Right cardiac atrium (tissue), 5 donors: Measurements from ENCODE around the gene ZNF112. TPM values are rescaled to one million over a fixed set of nuclear protein-coding genes. Genes with fewer than 3 reads are reported as not detected.

ENCODE experiments used
- ATAC-seq, 2 donors: fragments of 200-7000 bp; cut with Tn5 transposase; one replicate each; pipeline versions ENCODE4 v1.8.0 to v1.9.1; 2020; ENCODE audit warnings: moderate library complexity in 2 of 2, mild to moderate bottlenecking in 1 of 2
- DNase-seq, 3 donors: peaks; one replicate each; pipeline ENCODE4 v3.0.0-alpha.2; 2020
- H3K27ac ChIP-seq: one replicate; pipeline ENCODE4 v1.5.1; 2013; ENCODE audit warnings: mild to moderate bottlenecking, low read length, control low read depth, moderate library complexity
- H3K27me3 ChIP-seq: one replicate; pipeline ENCODE4 v1.6.1; 2013; ENCODE audit not compliant: control insufficient read depth, insufficient read depth
- H3K4me1 ChIP-seq: one replicate; pipeline ENCODE4 v1.6.1; 2013; ENCODE audit warnings: low read length; ENCODE audit not compliant: control insufficient read depth, insufficient read depth
- H3K4me3 ChIP-seq: one replicate; pipeline ENCODE4 v1.5.1; 2013; ENCODE audit warnings: low read length, control low read depth
- H3K9me3 ChIP-seq: one replicate; pipeline ENCODE4 v1.6.1; 2013; ENCODE audit warnings: low read length; ENCODE audit not compliant: control insufficient read depth
- WGBS: extraction: QIAGEN DNeasy Blood & Tissue Kit; methylation state at CpG from one replicate; pipeline ENCODE4 v1.1.7; 2013; 5-methylcytosine and 5-hydroxymethylcytosine counted together
- intact Hi-C, 4 donors: fragments of 100-400 bp; cut with DNase I; formaldehyde crosslinking; loops; one replicate each; pipeline versions ENCODE4 v1.11.0 to v1.14.0; 2022 to 2023
- polyA plus RNA-seq: library from polyadenylated mRNA; stranded (reverse); fragments of 200-250 nt; gene quantifications from one replicate; pipeline ENCODE4 v1.2.3, GENCODE V29; 2013
- total RNA-seq, 4 donors: library from RNA; stranded (reverse); fragmentation: NEBNext Ultra II Directional; extraction: Animal tissue kit (Norgen Biotek cat#: 25700); gene quantifications; one replicate each; pipeline ENCODE4 v1.2.1, GENCODE V29; 2021
- donor health status: healthy with polysubstance abuse.
- donor health status: DM: no; HTN: yes; CAD: no.
- donor health status: DM: no; HTN: no; CAD: no.
- donor health status: DM: no; HTN: yes; CAD: no; lungs with severe emphysema.
- donor health status: DM: yes; HTN: yes; CAD: no.

Gene ZNF112
- total and polyA plus RNA-seq, 5 donors = 2.6 to 7.3 (median 5.3) TPM

GRCh38 chr19:44282846-44283245 is 73.6 kb downstream of the ZNF112 start:
- H3K9me3 ChIP-seq = peaks cover 6% of the 10 kb centered on the region
- no peaks in the 10 kb centered on the region for H3K4me1 ChIP-seq
- ATAC-seq = no peak
- no peak for DNase-seq
- WGBS = 93% methylated on average over 3 of the region's 3 CpGs
- intact Hi-C loops = no loop called here
- no peaks in the 10 kb centered on the region for H3K27me3 ChIP-seq
- H3K4me3 ChIP-seq = no peak overlapping the region
- H3K27ac ChIP-seq = no peak overlapping the region

- ATAC-seq (no peak), DNase-seq (no peak)
- Histone ChIP-seq H3K27ac (no peak overlapping the region), H3K27me3 (no peaks in the 10 kb centered on the region), H3K4me3 (no peak overlapping the region), H3K9me3 (peaks cover 3% of the 10 kb centered on the region), H3K4me1 (no peaks in the 10 kb centered on the region)
- intact Hi-C loops = no loop called here
- 95% methylated on average over 10 of the region's 10 CpGs for WGBS
Observed at GRCh38 chr19:44280916-44281315, 75.6 kb downstream of the ZNF112 start.

GRCh38 chr19:44278181-44278690 is 78.2 kb downstream of the ZNF112 start:
- no peak for DNase-seq
- WGBS = 92% methylated on average over 4 of the region's 4 CpGs
- Histone ChIP-seq H3K27ac (no peak overlapping the region), H3K9me3 (peaks cover 7% of the 10 kb centered on the region), H3K27me3 (no peaks in the 10 kb centered on the region), H3K4me1 (no peaks in the 10 kb centered on the region), H3K4me3 (no peak overlapping the region)
- ATAC-seq = no peak
- intact Hi-C loops = no loop called here

GRCh38 chr19:44277331-44277730 is 79.1 kb downstream of the ZNF112 start:
- no peak overlapping the region for H3K4me3 ChIP-seq
- no peak overlapping the region for H3K27ac ChIP-seq
- H3K4me1 ChIP-seq = no peaks in the 10 kb centered on the region
- no peaks in the 10 kb centered on the region for H3K27me3 ChIP-seq
- DNase-seq = no peak
- intact Hi-C loops = no loop called here
- no peak for ATAC-seq
- WGBS = 93% methylated on average over 1 of the region's 1 CpG
- H3K9me3 ChIP-seq = peaks cover 4% of the 10 kb centered on the region

Other genes starting within 250 kb of the ZNF112 start
- 1 to 10 TPM; 3.6 to 4.2 (median 3.9) TPM for gene ZNF225, start 243.3 kb downstream of the ZNF112 start, total RNA-seq
- gene ZNF225, start 243.3 kb downstream of the ZNF112 start, polyA plus RNA-seq = 1.9 TPM
- 10 to 100 TPM in 1 of 4 donors, 1 to 10 TPM in 3; 9.6 to 10.6 (median 9.9) TPM for gene ZNF234, start 215.1 kb downstream of the ZNF112 start, total RNA-seq
- 4.4 TPM for gene ZNF234, start 215.1 kb downstream of the ZNF112 start, polyA plus RNA-seq
- gene ZNF226, start 191.6 kb downstream of the ZNF112 start, total RNA-seq = 10 to 100 TPM; 19.4 to 23.0 (median 22.2) TPM
- 24.8 TPM for gene ZNF226, start 191.6 kb downstream of the ZNF112 start, polyA plus RNA-seq
- 10 to 100 TPM; 13.2 to 16.0 (median 15.0) TPM for gene ZNF227, start 144.1 kb downstream of the ZNF112 start, total RNA-seq
- 5.2 TPM for gene ZNF227, start 144.1 kb downstream of the ZNF112 start, polyA plus RNA-seq
- gene ZNF233, start 96.8 kb downstream of the ZNF112 start, total RNA-seq = 1 to 10 TPM; 3.4 to 8.8 (median 6.4) TPM
- gene ZNF233, start 96.8 kb downstream of the ZNF112 start, polyA plus RNA-seq = 3.2 TPM
- 1 to 10 TPM; 5.0 to 5.2 (median 5.1) TPM for gene ZNF235, start 51.7 kb downstream of the ZNF112 start, total RNA-seq
- gene ZNF235, start 51.7 kb downstream of the ZNF112 start, polyA plus RNA-seq = 3.0 TPM
- 1 to 10 TPM; 2.7 to 5.5 (median 3.9) TPM for gene ZNF285, start 44.9 kb upstream of the ZNF112 start, total RNA-seq
- gene ZNF285, start 44.9 kb upstream of the ZNF112 start, polyA plus RNA-seq = 2.2 TPM
- gene ZNF229, start 91.8 kb upstream of the ZNF112 start, total RNA-seq = 1 to 10 TPM; 7.0 to 7.8 (median 7.2) TPM
- 3.3 TPM for gene ZNF229, start 91.8 kb upstream of the ZNF112 start, polyA plus RNA-seq
- gene ZNF180, start 143.8 kb upstream of the ZNF112 start, total RNA-seq = 1 to 10 TPM; 5.3 to 6.5 (median 6.0) TPM
- 2.6 TPM for gene ZNF180, start 143.8 kb upstream of the ZNF112 start, polyA plus RNA-seq
- not detected for gene CEACAM20, start 173.0 kb upstream of the ZNF112 start, total RNA-seq
- not detected for gene CEACAM20, start 173.0 kb upstream of the ZNF112 start, polyA plus RNA-seq